ENCODE results near the gene TBPL1.

The TBPL1 gene

GRCh38 chr6:134010974-134011373 is 58.0 kb downstream of the TBPL1 start:
- no peak for DNase-seq

- DNase-seq: no peak
These were observed 61.6 kb downstream of the TBPL1 start for GRCh38 chr6:134014588-134015137.

GRCh38 chr6:134015719-134016557 is 62.9 kb downstream of the TBPL1 start:
- no peak for DNase-seq

GRCh38 chr6:134016558-134016814 is 63.5 kb downstream of the TBPL1 start:
- DNase-seq: no peak

- no peak for DNase-seq
These were observed 67.0 kb downstream of the TBPL1 start for GRCh38 chr6:134020071-134020470.

- DNase-seq: no peak
These were observed 67.5 kb downstream of the TBPL1 start for GRCh38 chr6:134020543-134020942.

GRCh38 chr6:134020968-134021367 is 67.9 kb downstream of the TBPL1 start:
- DNase-seq: no peak

GRCh38 chr6:134021396-134022122 is 68.5 kb downstream of the TBPL1 start:
- no peak for DNase-seq

- no peak for DNase-seq
These were observed 69.6 kb downstream of the TBPL1 start for GRCh38 chr6:134022650-134023049.

- DNase-seq: no peak
These were observed 73.6 kb downstream of the TBPL1 start for GRCh38 chr6:134026597-134026996.

- no peak for DNase-seq
These were observed 75.4 kb downstream of the TBPL1 start for GRCh38 chr6:134028438-134028837.

GRCh38 chr6:134029495-134030455 is 76.8 kb downstream of the TBPL1 start:
- no peak for DNase-seq

GRCh38 chr6:134031696-134032255 is 78.8 kb downstream of the TBPL1 start:
- DNase-seq: no peak

- DNase-seq: no peak
These were observed 81.5 kb downstream of the TBPL1 start for GRCh38 chr6:134034478-134034877.

- no peak for DNase-seq
These were observed 82.2 kb downstream of the TBPL1 start for GRCh38 chr6:134034961-134035822.

- DNase-seq: peak; percentile 62
These were observed 82.8 kb downstream of the TBPL1 start for GRCh38 chr6:134035823-134036296.

GRCh38 chr6:134039116-134039515 is 86.1 kb downstream of the TBPL1 start:
- DNase-seq: no peak
